Upper lobe of left lung (tissue), 6 donors: ENCODE results near the gene ATPAF2. TPM values are rescaled to one million over a fixed set of nuclear protein-coding genes. Genes with fewer than 3 reads are reported as not detected.

Source experiments
- ATAC-seq, 2 donors: fragments of 200-7000 bp; cut with Tn5 transposase; one replicate each; pipeline ENCODE4 v1.9.1; 2022; ENCODE audit warnings: mild to moderate bottlenecking in 2 of 2, moderate library complexity in 2 of 2; ENCODE audit not compliant: low FRiP score in 2 of 2
- DNase-seq, 2 donors: peaks; one replicate each; pipeline ENCODE4 v3.0.0-alpha.2; 2019 to 2020
- H3K27ac ChIP-seq, 4 donors: fragments of 200-600 bp; sonication (generic); one replicate each; pipeline ENCODE4 v1.5.1; 2016 to 2019
- H3K27me3 ChIP-seq, 4 donors: fragments of 200-600 bp; sonication (generic); one replicate each; pipeline ENCODE4 v1.5.1; 2017 to 2019
- H3K36me3 ChIP-seq, 4 donors: fragments of 200-600 bp; sonication (generic); one replicate each; pipeline ENCODE4 v1.5.1; 2016 to 2019
- H3K4me1 ChIP-seq, 4 donors: fragments of 200-600 bp; sonication (generic); one replicate each; pipeline ENCODE4 v1.5.1; 2018 to 2019
- H3K4me3 ChIP-seq, 4 donors: fragments of 200-600 bp; sonication (generic); one replicate each; pipeline ENCODE4 v1.5.1; 2017 to 2019; ENCODE audit warnings: mild to moderate bottlenecking in 2 of 4, moderate library complexity in 1 of 4
- H3K9me3 ChIP-seq, 4 donors: fragments of 200-600 bp; sonication (generic); one replicate each; pipeline ENCODE4 v1.5.1; 2018 to 2019
- EP300 ChIP-seq, 4 donors: sonication (generic); formaldehyde crosslinking; IDR thresholded peaks; one replicate each; pipeline ENCODE4 v1.5.1; 2017; ENCODE audit warnings: antibody characterized with exemption in 4 of 4, control low read depth in 2 of 4
- POLR2A ChIP-seq, 4 donors: fragments of 450-650 bp; IDR thresholded peaks; one replicate each; pipeline ENCODE4 v1.5.1; 2016 to 2017; ENCODE audit warnings: antibody characterized with exemption in 4 of 4, mild to moderate bottlenecking in 2 of 4
- POLR2AphosphoS5 ChIP-seq, 2 donors: sonication (generic); formaldehyde crosslinking; IDR thresholded peaks; one replicate each; pipeline ENCODE4 v1.5.1; 2017; ENCODE audit warnings: antibody characterized with exemption in 2 of 2
- WGBS, 2 donors: methylation state at CpG; one replicate each; pipeline ENCODE4 v1.1.5; 2017 to 2018; 5-methylcytosine and 5-hydroxymethylcytosine counted together
- total RNA-seq, 6 donors: library from RNA; depleted of rRNA in 4 of 6; stranded (reverse); fragments of >200 nt in 4 of 6; gene quantifications; one replicate each; pipeline versions ENCODE4 v1.1.0 to v1.2.1, GENCODE V29; 2016 to 2021
- TF ChIP-seq, protein P1 (sequence below), 6 experiments: fragments of 450-650 bp in 4 of 6; fragments of 200-600 bp in 2 of 6; sonication (generic) in 2 of 6; IDR thresholded peaks; one replicate each; pipeline ENCODE4 v1.5.1; 2016 to 2019; ENCODE audit warnings: antibody characterized with exemption in 6 of 6
- donor health status: DM: no; HTN: no; CAD: no; lungs with moderate emphysema.
- donor health status: DM: no; HTN: yes; CAD: no; lungs with severe emphysema.

Gene ATPAF2
- total RNA-seq, 6 donors from 2014 or later = 19.2 to 68.1 (median 30.7) TPM

DNA sequence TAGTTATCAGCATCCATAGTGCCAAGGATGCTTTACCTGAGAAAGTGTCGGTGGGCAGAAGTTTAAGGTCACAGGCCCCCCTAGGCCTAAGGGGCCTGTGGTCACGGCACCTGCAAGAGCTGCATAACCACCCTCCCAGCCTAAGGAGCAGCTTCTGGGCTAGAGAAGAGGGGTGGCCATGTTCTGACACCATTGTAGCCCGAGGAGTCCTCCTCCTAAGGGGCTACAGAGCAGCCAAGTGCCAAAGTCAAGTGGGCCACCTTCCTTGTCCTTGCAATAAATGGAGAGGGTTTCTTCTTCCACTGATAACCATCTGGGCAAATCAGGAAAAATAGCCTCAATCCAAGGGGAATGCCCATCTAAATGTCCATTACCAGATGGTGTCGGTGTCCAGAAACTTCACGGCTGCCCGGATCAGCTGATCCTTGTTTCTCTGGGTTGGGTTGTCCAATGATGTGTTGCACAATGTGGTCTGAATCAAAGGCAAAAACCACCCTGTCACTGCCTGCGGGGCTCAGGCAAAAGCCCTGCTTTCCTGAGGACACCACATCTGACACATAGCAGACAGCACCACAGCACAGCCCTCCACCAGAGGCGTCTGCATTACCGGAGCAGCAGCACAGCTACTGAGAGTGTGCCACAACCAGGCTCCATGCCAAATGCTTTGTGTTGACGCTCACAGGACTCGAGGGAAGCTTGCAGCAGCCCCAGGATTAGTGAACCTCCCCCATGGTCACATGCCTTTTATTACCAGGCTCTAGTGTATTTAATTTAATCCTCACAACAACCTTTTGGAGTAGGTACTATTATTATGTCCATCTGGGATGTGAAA is 12.8 kb downstream of the ATPAF2 start:
- H3K9me3 ChIP-seq = no peaks in the 10 kb centered on the region
- peaks cover 0 to 32% (median 16%) of the 10 kb centered on the region in 4 donors for H3K36me3 ChIP-seq
- peak in 1 of 2 donors; percentile 65 for ATAC-seq
- no peak overlapping the region for H3K4me3 ChIP-seq
- H3K27ac ChIP-seq = peak overlapping the region in 2 of 4 donors; percentile 9 to 24
- no peak for TF ChIP-seq POLR2AphosphoS5 (IDR thresholded peaks at IDR 0.05)
- TF ChIP-seq, protein P1, sequence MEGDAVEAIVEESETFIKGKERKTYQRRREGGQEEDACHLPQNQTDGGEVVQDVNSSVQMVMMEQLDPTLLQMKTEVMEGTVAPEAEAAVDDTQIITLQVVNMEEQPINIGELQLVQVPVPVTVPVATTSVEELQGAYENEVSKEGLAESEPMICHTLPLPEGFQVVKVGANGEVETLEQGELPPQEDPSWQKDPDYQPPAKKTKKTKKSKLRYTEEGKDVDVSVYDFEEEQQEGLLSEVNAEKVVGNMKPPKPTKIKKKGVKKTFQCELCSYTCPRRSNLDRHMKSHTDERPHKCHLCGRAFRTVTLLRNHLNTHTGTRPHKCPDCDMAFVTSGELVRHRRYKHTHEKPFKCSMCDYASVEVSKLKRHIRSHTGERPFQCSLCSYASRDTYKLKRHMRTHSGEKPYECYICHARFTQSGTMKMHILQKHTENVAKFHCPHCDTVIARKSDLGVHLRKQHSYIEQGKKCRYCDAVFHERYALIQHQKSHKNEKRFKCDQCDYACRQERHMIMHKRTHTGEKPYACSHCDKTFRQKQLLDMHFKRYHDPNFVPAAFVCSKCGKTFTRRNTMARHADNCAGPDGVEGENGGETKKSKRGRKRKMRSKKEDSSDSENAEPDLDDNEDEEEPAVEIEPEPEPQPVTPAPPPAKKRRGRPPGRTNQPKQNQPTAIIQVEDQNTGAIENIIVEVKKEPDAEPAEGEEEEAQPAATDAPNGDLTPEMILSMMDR (IDR thresholded peaks at IDR 0.05) = no peak
- TF ChIP-seq POLR2A (IDR thresholded peaks at IDR 0.05) = peak in 1 of 4 donors; percentile 13
- peak in 1 of 2 donors; percentile 54 for DNase-seq
- H3K27me3 ChIP-seq = no peaks in the 10 kb centered on the region
- 61 to 88% methylated on average over 9 to 11 of the region's 11 CpGs for WGBS, 2 donors
- peaks cover 0 to 4% (median 1%) of the 10 kb centered on the region in 4 donors for H3K4me1 ChIP-seq

DNA sequence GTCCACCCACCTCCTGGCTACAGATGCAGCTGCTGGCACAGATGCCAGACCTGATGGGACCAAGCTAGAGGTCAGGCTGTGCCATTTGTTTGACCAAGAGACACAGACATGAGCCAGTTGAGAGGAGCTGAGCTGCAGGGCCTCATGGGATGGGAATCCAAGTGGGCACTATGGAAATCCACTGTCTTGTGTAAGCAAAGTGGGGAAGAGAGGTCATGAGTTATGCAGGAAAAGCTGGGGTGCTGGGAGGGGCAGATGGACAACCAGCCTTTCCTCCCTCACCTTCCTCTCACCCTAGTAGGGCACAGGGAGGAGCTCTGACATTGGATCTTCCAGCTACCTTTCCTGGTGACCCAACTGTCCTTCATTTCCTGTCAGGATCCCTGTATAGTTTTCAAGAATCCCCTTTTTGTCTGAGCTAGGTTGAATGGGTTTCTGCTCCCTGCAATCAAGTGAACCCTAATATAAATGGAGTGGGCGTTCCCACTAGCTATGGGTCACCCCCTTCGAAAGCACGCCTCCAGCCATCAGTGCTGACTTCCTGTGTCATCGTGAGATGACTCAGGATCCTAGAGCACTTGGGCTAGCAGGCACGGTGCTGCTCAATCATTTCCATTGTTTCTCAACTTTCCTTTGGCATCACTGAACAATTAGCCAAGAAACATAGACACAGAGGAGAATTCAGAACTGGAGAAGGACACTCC is 13.6 kb downstream of the ATPAF2 start:
- H3K4me1 ChIP-seq = peaks cover 0 to 4% (median 1%) of the 10 kb centered on the region in 4 donors
- H3K9me3 ChIP-seq = no peaks in the 10 kb centered on the region
- peak in 1 of 2 donors; percentile 29 for DNase-seq
- TF ChIP-seq EP300 (IDR thresholded peaks at IDR 0.05) = no peak
- no peak for TF ChIP-seq POLR2A (IDR thresholded peaks at IDR 0.05)
- WGBS, 2 donors = 65% methylated on average over 4 to 5 of the region's 5 CpGs
- no peak overlapping the region for H3K4me3 ChIP-seq
- H3K36me3 ChIP-seq = peaks cover 0 to 38% (median 20%) of the 10 kb centered on the region in 4 donors
- no peak for ATAC-seq
- no peaks in the 10 kb centered on the region for H3K27me3 ChIP-seq
- H3K27ac ChIP-seq = peak overlapping the region in 2 of 4 donors; percentile 9 to 24

DNA sequence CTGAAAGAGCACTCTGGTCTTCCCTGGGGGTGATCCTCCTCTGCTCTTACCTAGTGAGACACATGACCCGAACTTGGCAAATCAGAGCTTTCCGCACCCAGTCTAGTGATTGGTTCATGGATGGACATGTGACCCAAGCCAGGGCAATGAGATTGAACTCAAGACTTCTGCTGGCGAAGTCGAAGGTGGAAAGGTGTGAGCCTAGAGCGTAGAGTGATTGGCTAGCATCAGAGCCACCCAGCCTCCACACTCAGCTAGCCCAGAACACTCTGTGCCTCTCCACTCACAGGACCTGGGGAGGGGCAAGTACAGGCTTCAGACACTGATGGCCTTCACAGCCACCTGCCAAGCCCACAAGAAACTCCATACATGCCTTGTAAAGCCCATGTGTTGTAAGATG is 17.6 kb downstream of the ATPAF2 start:
- ATAC-seq (no peak), DNase-seq (no peak)

DNA sequence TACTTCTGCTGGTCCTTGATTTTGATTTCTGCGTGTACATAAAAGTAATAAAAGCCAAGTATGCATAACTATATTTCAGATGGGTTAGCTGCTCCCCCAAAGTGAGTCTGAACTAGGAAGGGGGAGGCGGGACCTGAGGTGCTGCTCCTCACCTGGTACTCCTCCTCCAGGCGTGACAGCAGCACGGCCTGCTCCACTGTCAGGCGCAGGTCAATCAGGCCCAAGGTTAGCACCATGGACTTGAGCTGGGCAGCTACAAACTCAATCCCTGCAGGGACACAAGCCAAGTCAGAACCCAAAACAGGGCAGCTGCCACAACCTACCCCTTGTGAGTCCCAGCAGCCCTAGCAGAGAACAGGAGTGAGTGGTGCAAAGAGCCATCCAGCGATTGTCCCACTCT is 18.0 kb downstream of the ATPAF2 start:
- peaks cover 0 to 3% (median 0%) of the 10 kb centered on the region in 4 donors for H3K4me1 ChIP-seq
- H3K36me3 ChIP-seq = peaks cover 0 to 46% (median 23%) of the 10 kb centered on the region in 4 donors
- H3K27ac ChIP-seq = no peak overlapping the region
- DNase-seq = no peak
- WGBS, 2 donors = 94 to 100% methylated on average over 3 to 6 of the region's 6 CpGs
- ATAC-seq = no peak
- no peaks in the 10 kb centered on the region for H3K9me3 ChIP-seq
- H3K4me3 ChIP-seq = no peak overlapping the region
- TF ChIP-seq EP300 (IDR thresholded peaks at IDR 0.05) (no peak), POLR2AphosphoS5 (IDR thresholded peaks at IDR 0.05) (no peak), POLR2A (IDR thresholded peaks at IDR 0.05) (no peak)
- TF ChIP-seq, protein P1 (IDR thresholded peaks at IDR 0.05) = no peak
- H3K27me3 ChIP-seq = no peaks in the 10 kb centered on the region

More for the DNA sequence above, 17.6 kb downstream of the ATPAF2 start:
- TF ChIP-seq, protein P1 (IDR thresholded peaks at IDR 0.05) = no peak
- no peak for TF ChIP-seq POLR2AphosphoS5 (IDR thresholded peaks at IDR 0.05)
- TF ChIP-seq EP300 (IDR thresholded peaks at IDR 0.05) = no peak
- TF ChIP-seq POLR2A (IDR thresholded peaks at IDR 0.05) = no peak
- H3K4me1 ChIP-seq = peaks cover 0 to 3% (median under 1%) of the 10 kb centered on the region in 4 donors
- H3K9me3 ChIP-seq = no peaks in the 10 kb centered on the region
- 95 to 98% methylated on average over 5 of the region's 5 CpGs for WGBS, 2 donors
- H3K4me3 ChIP-seq = no peak overlapping the region
- H3K27ac ChIP-seq = no peak overlapping the region
- H3K27me3 ChIP-seq = no peaks in the 10 kb centered on the region
- H3K36me3 ChIP-seq = peaks cover 0 to 42% (median 22%) of the 10 kb centered on the region in 4 donors

DNA sequence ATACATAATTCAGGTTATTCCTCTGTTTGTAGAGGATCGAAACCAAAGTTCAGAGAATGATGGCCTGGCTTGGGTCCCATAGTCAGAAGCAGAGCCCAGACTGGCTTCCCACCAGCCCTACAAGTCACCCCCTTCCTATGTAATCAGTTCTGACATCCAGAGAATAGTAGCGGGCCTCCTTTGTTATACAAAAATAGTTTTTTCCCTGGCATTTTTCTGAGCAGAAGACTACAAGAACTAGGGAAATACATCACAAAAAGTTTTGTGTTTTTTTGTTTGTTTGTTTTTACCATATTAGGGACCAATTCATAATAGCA is 19.2 kb downstream of the ATPAF2 start:
- no peak for ATAC-seq
- Histone ChIP-seq H3K9me3 (no peaks in the 10 kb centered on the region), H3K36me3 (peaks cover 0 to 56% (median 32%) of the 10 kb centered on the region in 4 donors), H3K27ac (no peak overlapping the region), H3K4me3 (no peak overlapping the region), H3K4me1 (no peaks in the 10 kb centered on the region), H3K27me3 (no peaks in the 10 kb centered on the region)
- TF ChIP-seq POLR2AphosphoS5 (IDR thresholded peaks at IDR 0.05) (no peak), POLR2A (IDR thresholded peaks at IDR 0.05) (no peak), EP300 (IDR thresholded peaks at IDR 0.05) (no peak)
- TF ChIP-seq, protein P1 (IDR thresholded peaks at IDR 0.05) = no peak
- no peak for DNase-seq
- 88 to 95% methylated on average over 2 of the region's 2 CpGs for WGBS, 2 donors
